Endothelial cell of umbilical vein (primary cell): ENCODE data around the gene ARNT2. TPM values are rescaled to one million over a fixed set of nuclear protein-coding genes. Genes with fewer than 3 reads are reported as not detected.

Source experiments
- BruUV-seq: library from RNA; stranded (reverse); fragments of 400-500 nt; replicated peaks from 2 replicates; lab custom pipeline; 2021; lab: Mats Ljungman, UMichigan
- CTCF ChIA-PET: fragments of 300-600, 350-600 bp; sonication (Branson Sonifier 250); formaldehyde crosslinking; loops from one replicate; lab custom pipeline; 2021; ENCODE audit warnings: antibody characterized with exemption, inconsistent platforms; lab: Charles Lee
- POLR2A ChIA-PET: fragments of 300-600, 350-600 bp; sonication (Branson Sonifier 250); formaldehyde crosslinking; loops from one replicate; lab custom pipeline; 2021; ENCODE audit warnings: antibody characterized with exemption, inconsistent platforms; lab: Charles Lee
- DNase-seq: peaks from one replicate; pipeline ENCODE4 v3.0.0-alpha.2; 2011; ENCODE audit warnings: low read depth, low spot score
- FAIRE-seq: peaks from 2 replicates; lab custom pipeline; 2011; peaks lifted over from hg19 to GRCh38; lab: Jason Lieb, UNC
- H2AFZ ChIP-seq: 2 replicates; pipeline ENCODE4 v1.6.0; 2012; ENCODE audit warnings: low read depth, low read length, control low read depth, inconsistent platforms
- H3K27ac ChIP-seq: 2 replicates; pipeline ENCODE4 v1.5.1; 2011; ENCODE audit warnings: low read depth, mild to moderate bottlenecking, control low read depth, low read length, moderate library complexity; ENCODE audit not compliant: insufficient read depth
- H3K27me3 ChIP-seq, 2 experiments: 2 replicates each; pipeline versions ENCODE4 v1.6.0 to v1.6.1; 2011; ENCODE audit warnings: low read length in 2 of 2, mixed read lengths in 1 of 2; ENCODE audit not compliant: control insufficient read depth in 2 of 2, insufficient read depth in 2 of 2
- H3K36me3 ChIP-seq, 2 experiments: 2 replicates in 1 of 2; 3 replicates in 1 of 2; pipeline ENCODE4 v1.5.1; 2011; ENCODE audit warnings: low read length in 2 of 2, mild to moderate bottlenecking in 1 of 2, moderate library complexity in 1 of 2; ENCODE audit not compliant: control insufficient read depth in 2 of 2, insufficient read depth in 2 of 2; ENCODE audit errors: extremely low read depth in 1 of 2
- H3K4me1 ChIP-seq: 3 replicates; pipeline ENCODE4 v1.5.1; 2011; ENCODE audit warnings: mild to moderate bottlenecking, low read length; ENCODE audit not compliant: control insufficient read depth, insufficient read depth; ENCODE audit errors: extremely low read depth
- H3K4me2 ChIP-seq: 2 replicates; pipeline ENCODE4 v1.6.1; 2011; ENCODE audit warnings: low read length, control low read depth, mixed read lengths; ENCODE audit not compliant: insufficient read depth
- H3K4me3 ChIP-seq, 3 experiments: fragments of 200-600 bp in 1 of 3; sonication (generic), shearing (Covaris generic) in 1 of 3; replicated peaks in 1 of 3; 2 replicates each; pipeline ENCODE4 v1.5.1; 2011 to 2016; ENCODE audit warnings: control low read depth in 3 of 3, low read length in 3 of 3, mild to moderate bottlenecking in 2 of 3, inconsistent platforms in 1 of 3, low read depth in 1 of 3, moderate library complexity in 1 of 3; ENCODE audit not compliant: insufficient read depth in 1 of 3
- H3K79me2 ChIP-seq: 2 replicates; pipeline ENCODE4 v1.6.0; 2012; ENCODE audit warnings: low read length, inconsistent platforms; ENCODE audit not compliant: control insufficient read depth, insufficient read depth
- H3K9ac ChIP-seq: replicated peaks from 2 replicates; pipeline ENCODE3; 2011; ENCODE audit warnings: low read length, control low read depth; ENCODE audit not compliant: insufficient read depth; ENCODE audit errors: extremely low read depth
- H3K9me1 ChIP-seq: replicated peaks from 3 replicates; pipeline ENCODE4 v1.6.0; 2011; ENCODE audit warnings: mild to moderate bottlenecking, low read length; ENCODE audit not compliant: control insufficient read depth, insufficient read depth; ENCODE audit errors: extremely low read depth
- H3K9me3 ChIP-seq: replicated peaks from 2 replicates; pipeline ENCODE4 v1.5.1; 2012; ENCODE audit warnings: low read length, inconsistent platforms; ENCODE audit not compliant: control insufficient read depth, insufficient read depth
- H4K20me1 ChIP-seq: replicated peaks from 2 replicates; pipeline ENCODE3; 2011; ENCODE audit warnings: mild to moderate bottlenecking, low read length; ENCODE audit not compliant: control insufficient read depth, insufficient read depth; ENCODE audit errors: extremely low read depth
- EZH2 ChIP-seq: IDR thresholded peaks from 2 replicates; pipeline ENCODE4 v1.6.1; 2012; ENCODE audit warnings: borderline replicate concordance, low read depth, mild to moderate bottlenecking, moderate library complexity, low read length, inconsistent platforms; ENCODE audit not compliant: severe bottlenecking
- FOS ChIP-seq: IDR thresholded peaks from 2 replicates; pipeline ENCODE4 v1.6.1; 2011; ENCODE audit warnings: mild to moderate bottlenecking, low read length, moderate library complexity, borderline replicate concordance; ENCODE audit not compliant: insufficient read depth
- GATA2 ChIP-seq: IDR thresholded peaks from 2 replicates; pipeline ENCODE4 v1.7.0; 2011; ENCODE audit warnings: low read depth, mild to moderate bottlenecking, moderate library complexity, mixed read lengths, low read length; ENCODE audit not compliant: insufficient read length, insufficient read depth
- JUN ChIP-seq: IDR thresholded peaks from 2 replicates; pipeline ENCODE4 v1.6.1; 2011; ENCODE audit warnings: borderline replicate concordance, low read depth; ENCODE audit not compliant: insufficient read length, insufficient read depth
- MAX ChIP-seq: IDR thresholded peaks from 2 replicates; pipeline ENCODE4 v1.6.1; 2011; ENCODE audit not compliant: insufficient read depth, insufficient read length
- MYC ChIP-seq: IDR thresholded peaks from one replicate; pipeline ENCODE4 v1.6.1; 2011; ENCODE audit warnings: mild to moderate bottlenecking, low read depth, low read length
- POLR2A ChIP-seq: IDR thresholded peaks from 2 replicates; pipeline ENCODE4 v1.6.1; 2012; ENCODE audit warnings: low read depth, mild to moderate bottlenecking, control low read depth, low read length
- POLR2AphosphoS5 ChIP-seq: IDR thresholded peaks from 2 replicates; pipeline ENCODE4 v1.6.1; 2012; ENCODE audit warnings: low read depth, mild to moderate bottlenecking, control low read depth, low read length, moderate library complexity; ENCODE audit not compliant: insufficient read depth
- dilution Hi-C: fragments of 300-500 bp; cut with MboI; formaldehyde crosslinking; loops from one replicate; pipeline ENCODE4 v1.15.0; 2019; ENCODE audit warnings: low sequenced_read_pairs; ENCODE audit not compliant: extremely low pct_ligation_motif_present
- intact Hi-C: fragments of 100-400 bp; cut with micrococcal nuclease; formaldehyde crosslinking; loops from one replicate; pipeline ENCODE4 v1.10.0; 2022
- polyA plus RNA-seq, 4 experiments: library from polyadenylated mRNA; depleted of rRNA in 3 of 4; stranded (reverse) in 3 of 4; unstranded in 1 of 4; fragments of >200 nt; gene quantifications; 2 replicates each; pipeline versions ENCODE4 v1.2.1 to v1.2.3, GENCODE V29; 2011 to 2012; ENCODE audit warnings: missing spikeins in 1 of 4
- total RNA-seq: library from RNA; stranded (reverse); gene quantifications from 2 replicates; pipeline ENCODE4 v1.2.3, GENCODE V29; 2021
- TF ChIP-seq, protein P1 (sequence below), 2 donors: IDR thresholded peaks; 1 replicate in 1 of 2; 2 replicates in 1 of 2; pipeline ENCODE4 v1.5.1; 2011; ENCODE audit warnings: low read length in 2 of 2, mild to moderate bottlenecking in 2 of 2, moderate library complexity in 2 of 2, control low read depth in 1 of 2, inconsistent platforms in 1 of 2, low read depth in 1 of 2; ENCODE audit not compliant: insufficient read depth in 1 of 2; ENCODE audit errors: extremely low read depth in 1 of 2

Gene ARNT2
- total and polyA plus RNA-seq, 2 donors (not counting 3 experiments of a cell fraction or from before 2014, with no cell fraction given), result 0.03 to 0.20 TPM

DNA sequence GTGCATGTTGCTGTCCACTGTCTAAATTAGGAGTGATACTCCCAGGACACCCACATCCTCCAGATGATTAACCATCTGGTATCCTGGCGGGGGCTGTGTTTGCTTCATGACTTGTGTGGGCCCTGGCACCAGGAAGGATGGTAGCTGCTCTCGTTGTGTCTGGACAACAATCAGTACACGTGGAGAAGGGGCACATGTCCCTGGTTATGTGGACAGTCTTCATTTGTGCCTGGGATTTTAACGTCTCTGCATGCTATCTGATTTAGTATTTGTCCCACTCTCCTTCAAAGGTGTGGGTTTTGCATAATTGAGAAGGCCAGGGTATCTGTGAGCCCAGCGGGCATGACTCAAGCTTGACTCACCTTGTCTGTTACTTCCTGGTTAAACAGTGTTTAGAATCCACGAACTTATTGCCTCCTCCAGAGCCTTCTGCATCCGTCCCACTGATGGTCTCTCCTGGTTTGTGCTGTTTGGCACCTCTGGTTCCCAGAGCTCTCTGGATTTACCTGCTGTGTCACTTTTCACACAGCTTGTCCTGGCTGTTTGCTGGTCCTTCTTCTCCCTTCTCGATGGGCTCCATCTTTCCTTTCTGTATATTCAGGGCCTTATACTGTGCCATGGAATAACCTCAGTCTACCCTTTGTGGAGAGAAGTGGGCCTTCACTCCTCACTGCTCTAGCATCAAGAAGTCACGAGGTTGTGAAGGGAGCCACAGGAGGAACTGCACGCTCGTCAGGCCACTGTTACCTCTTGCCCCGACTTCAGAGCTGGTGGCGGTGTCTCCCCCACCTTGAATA lies 32.5 kb downstream of the ARNT2 start:
- no peaks in the 10 kb centered on the region for H3K79me2 ChIP-seq
- intact Hi-C loops (no loop called here), dilution Hi-C loops (no loop called here)
- no peaks in the 10 kb centered on the region for H3K27me3 ChIP-seq
- no peaks in the 10 kb centered on the region for H3K9me1 ChIP-seq
- DNase-seq, result no peak
- H3K36me3 ChIP-seq, result no peaks in the 10 kb centered on the region
- H2AFZ ChIP-seq, result no peak overlapping the region
- TF ChIP-seq EZH2, result no peak
- peak; percentile 24 for TF ChIP-seq FOS
- no peaks in the 10 kb centered on the region for H4K20me1 ChIP-seq
- no peak for FAIRE-seq
- no peaks in the 10 kb centered on the region for H3K9me3 ChIP-seq
- POLR2A ChIA-PET, result no interaction called here
- no peak overlapping the region for H3K27ac ChIP-seq
- CTCF ChIA-PET, result interaction anchor here (1.3 to 1.5 kb wide), 2 partner anchors 15 to 829 kb away, joined by 3 read pairs; no protein-coding TSS in a partner anchor
- H3K4me3 ChIP-seq, result no peak overlapping the region
- no TSS peak for BruUV-seq
- H3K4me1 ChIP-seq, result peaks cover 2% of the 10 kb centered on the region
- H3K4me2 ChIP-seq, result no peak overlapping the region
- H3K9ac ChIP-seq, result no peak overlapping the region

- H3K27me3 ChIP-seq, result no peaks in the 10 kb centered on the region
- no peak overlapping the region for H3K4me2 ChIP-seq
- no peak for FAIRE-seq
- H4K20me1 ChIP-seq, result no peaks in the 10 kb centered on the region
- no peak overlapping the region for H3K4me3 ChIP-seq
- DNase-seq, result no peak
- H3K79me2 ChIP-seq, result no peaks in the 10 kb centered on the region
- dilution Hi-C loops, result no loop called here
- intact Hi-C loops, result no loop called here
- ChIA-PET CTCF (interaction anchor here (0.6 to 1.3 kb wide), 2 partner anchors 11 to 16 kb away, joined by 3 to 4 read pairs; no protein-coding TSS in a partner anchor), POLR2A (no interaction called here)
- H2AFZ ChIP-seq, result no peak overlapping the region
- H3K27ac ChIP-seq, result no peak overlapping the region
- BruUV-seq, result no TSS peak
- no peak overlapping the region for H3K9ac ChIP-seq
- H3K9me3 ChIP-seq, result no peaks in the 10 kb centered on the region
- no peaks in the 10 kb centered on the region for H3K9me1 ChIP-seq
- TF ChIP-seq POLR2A, result no peak
- no peak for TF ChIP-seq EZH2
- TF ChIP-seq MYC, result no peak
- no peak for TF ChIP-seq JUN
- TF ChIP-seq, protein P1, sequence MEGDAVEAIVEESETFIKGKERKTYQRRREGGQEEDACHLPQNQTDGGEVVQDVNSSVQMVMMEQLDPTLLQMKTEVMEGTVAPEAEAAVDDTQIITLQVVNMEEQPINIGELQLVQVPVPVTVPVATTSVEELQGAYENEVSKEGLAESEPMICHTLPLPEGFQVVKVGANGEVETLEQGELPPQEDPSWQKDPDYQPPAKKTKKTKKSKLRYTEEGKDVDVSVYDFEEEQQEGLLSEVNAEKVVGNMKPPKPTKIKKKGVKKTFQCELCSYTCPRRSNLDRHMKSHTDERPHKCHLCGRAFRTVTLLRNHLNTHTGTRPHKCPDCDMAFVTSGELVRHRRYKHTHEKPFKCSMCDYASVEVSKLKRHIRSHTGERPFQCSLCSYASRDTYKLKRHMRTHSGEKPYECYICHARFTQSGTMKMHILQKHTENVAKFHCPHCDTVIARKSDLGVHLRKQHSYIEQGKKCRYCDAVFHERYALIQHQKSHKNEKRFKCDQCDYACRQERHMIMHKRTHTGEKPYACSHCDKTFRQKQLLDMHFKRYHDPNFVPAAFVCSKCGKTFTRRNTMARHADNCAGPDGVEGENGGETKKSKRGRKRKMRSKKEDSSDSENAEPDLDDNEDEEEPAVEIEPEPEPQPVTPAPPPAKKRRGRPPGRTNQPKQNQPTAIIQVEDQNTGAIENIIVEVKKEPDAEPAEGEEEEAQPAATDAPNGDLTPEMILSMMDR (IDR thresholded peaks at IDR 0.05; ENCODE audit: extremely low read depth in 1 of 2, insufficient read depth in 1 of 2, low read depth in 1 of 2, low read length in 2 of 2), result no peak
- TF ChIP-seq MAX, result no peak
- TF ChIP-seq GATA2, result no peak
- TF ChIP-seq POLR2AphosphoS5, result no peak
- TF ChIP-seq FOS, result no peak
- H3K4me1 ChIP-seq, result peaks cover 2% of the 10 kb centered on the region
- no peaks in the 10 kb centered on the region for H3K36me3 ChIP-seq
Measured at GRCh38 chr15:80437334-80437891, 33.2 kb downstream of the ARNT2 start.
